DOHH2 (cell line): ENCODE measurements around the gene IWS1.

Experiments used
- H3F3A ChIP-seq: fragments of 200-600 bp; sonication (generic), shearing (Covaris generic); 2 replicates; pipeline ENCODE4 v1.6.0; 2016; ENCODE audit warnings: antibody characterized with exemption, mild to moderate bottlenecking; ENCODE audit not compliant: control insufficient read depth, insufficient read depth
- H3K27ac ChIP-seq: fragments of 200-600 bp; sonication (generic); 2 replicates; pipeline ENCODE4 v1.5.1; 2014; ENCODE audit warnings: low read depth, mild to moderate bottlenecking, low read length, moderate library complexity
- H3K27me3 ChIP-seq: fragments of 200-600 bp; sonication (generic); 2 replicates; pipeline ENCODE4 v1.6.1; 2014; ENCODE audit warnings: mild to moderate bottlenecking, low read length, mixed read lengths; ENCODE audit not compliant: control insufficient read depth
- H3K36me3 ChIP-seq: fragments of 200-600 bp; sonication (generic); 2 replicates; pipeline ENCODE4 v1.6.1; 2014; ENCODE audit warnings: mild to moderate bottlenecking, low read length, moderate library complexity, mixed read lengths; ENCODE audit not compliant: control insufficient read depth
- H3K4me1 ChIP-seq: fragments of 200-600 bp; sonication (generic); 2 replicates; pipeline ENCODE4 v1.6.1; 2014; ENCODE audit warnings: mild to moderate bottlenecking, low read length, mixed read lengths; ENCODE audit not compliant: control insufficient read depth
- H3K4me2 ChIP-seq: fragments of 200-600 bp; sonication (generic); 2 replicates; pipeline ENCODE4 v1.6.0; 2014; ENCODE audit warnings: mild to moderate bottlenecking, low read length, moderate library complexity
- H3K4me3 ChIP-seq: fragments of 200-600 bp; sonication (generic); 2 replicates; pipeline ENCODE4 v1.5.1; 2014; ENCODE audit warnings: mild to moderate bottlenecking, low read length, mixed read lengths
- H3K79me2 ChIP-seq: fragments of 200-600 bp; sonication (generic); 2 replicates; pipeline ENCODE4 v1.6.1; 2014; ENCODE audit warnings: mild to moderate bottlenecking, low read length, mixed read lengths; ENCODE audit not compliant: control insufficient read depth
- H3K9me2 ChIP-seq: fragments of 200-600 bp; sonication (generic); replicated peaks from 2 replicates; pipeline ENCODE4 v1.6.1; 2014; ENCODE audit warnings: mild to moderate bottlenecking, low read length, mixed read lengths; ENCODE audit not compliant: control insufficient read depth
- H3K9me3 ChIP-seq: fragments of 200-600 bp; sonication (generic); 2 replicates; pipeline ENCODE4 v1.6.1; 2014; ENCODE audit warnings: antibody characterized with exemption, low read length, mixed read lengths; ENCODE audit not compliant: control insufficient read depth, insufficient read depth
- H4K20me1 ChIP-seq: fragments of 200-600 bp; sonication (generic); 2 replicates; pipeline ENCODE4 v1.6.0; 2014; ENCODE audit warnings: low read depth, mild to moderate bottlenecking, antibody characterized with exemption, low read length, moderate library complexity; ENCODE audit not compliant: control insufficient read depth, insufficient read depth
- CTCF ChIP-seq: fragments of 200-600 bp; sonication (generic); IDR thresholded peaks from one replicate; pipeline ENCODE4 v1.5.1; 2014; ENCODE audit warnings: antibody characterized with exemption, mild to moderate bottlenecking, low read depth, low read length; ENCODE audit not compliant: poor library complexity, severe bottlenecking
- EZH2phosphoT487 ChIP-seq: fragments of 200-600 bp; sonication (generic); IDR thresholded peaks from 2 replicates; pipeline ENCODE4 v1.6.1; 2017; ENCODE audit warnings: borderline replicate concordance, mild to moderate bottlenecking, antibody characterized with exemption, low read length, moderate library complexity, mixed read lengths

Gene IWS1

DNA sequence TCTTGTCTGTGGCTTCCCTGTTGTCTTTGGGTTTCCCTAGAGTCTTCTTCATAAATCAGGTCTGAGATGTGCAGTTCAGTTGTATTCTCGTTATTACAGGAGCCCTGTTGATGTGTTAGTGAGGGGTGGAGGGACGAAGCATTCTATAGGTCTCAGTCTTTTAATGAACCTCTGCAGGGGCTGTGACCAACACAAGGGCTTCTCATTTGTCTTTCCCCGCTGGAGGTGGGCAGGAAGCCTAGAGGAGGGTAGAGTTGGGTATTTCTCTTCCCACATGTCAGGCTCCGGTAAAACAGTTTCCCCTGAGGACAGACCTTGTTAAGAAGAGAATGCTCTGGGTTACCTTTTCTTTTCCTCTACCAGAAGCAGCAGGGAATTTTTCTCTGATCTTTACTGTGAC, 76.9 kb downstream of the IWS1 start:
- H3K9me3 ChIP-seq: peaks cover 7% of the 10 kb centered on the region
- no peak overlapping the region for H3K27ac ChIP-seq
- H3K4me1 ChIP-seq: no peaks in the 10 kb centered on the region
- no peaks in the 10 kb centered on the region for H3K79me2 ChIP-seq
- no peaks in the 10 kb centered on the region for H3K9me2 ChIP-seq
- no peaks in the 10 kb centered on the region for H3K36me3 ChIP-seq
- TF ChIP-seq EZH2phosphoT487 (no peak), CTCF (no peak)
- H3K27me3 ChIP-seq: no peaks in the 10 kb centered on the region
- no peak overlapping the region for H3K4me2 ChIP-seq
- no peaks in the 10 kb centered on the region for H4K20me1 ChIP-seq
- no peak overlapping the region for H3K4me3 ChIP-seq
- H3F3A ChIP-seq: no peaks in the 10 kb centered on the region

DNA sequence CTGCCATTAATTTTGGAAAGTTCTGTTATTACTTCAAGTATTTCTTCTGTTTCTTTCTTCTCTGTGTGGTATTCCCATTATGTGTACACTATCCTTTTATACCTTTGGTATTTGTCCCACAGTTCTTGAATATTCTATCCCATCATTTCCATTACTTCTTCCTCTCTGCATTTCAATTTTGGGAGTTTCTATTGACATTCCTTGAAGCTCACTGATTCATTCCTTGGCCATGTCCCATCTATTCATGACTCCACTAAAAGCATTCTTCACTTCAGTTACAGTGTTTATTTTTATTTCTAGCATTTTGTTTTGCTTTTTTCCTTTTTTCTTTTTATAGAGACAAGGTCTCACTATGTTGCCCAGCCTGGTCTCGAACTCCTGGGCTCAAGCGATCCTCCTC, 77.8 kb downstream of the IWS1 start:
- H3F3A ChIP-seq: no peaks in the 10 kb centered on the region
- no peaks in the 10 kb centered on the region for H4K20me1 ChIP-seq
- H3K4me2 ChIP-seq: no peak overlapping the region
- no peak overlapping the region for H3K4me3 ChIP-seq
- H3K4me1 ChIP-seq: no peaks in the 10 kb centered on the region
- peaks cover 7% of the 10 kb centered on the region for H3K9me3 ChIP-seq
- H3K79me2 ChIP-seq: no peaks in the 10 kb centered on the region
- no peaks in the 10 kb centered on the region for H3K36me3 ChIP-seq
- no peak overlapping the region for H3K27ac ChIP-seq
- no peaks in the 10 kb centered on the region for H3K9me2 ChIP-seq
- no peak for TF ChIP-seq EZH2phosphoT487
- TF ChIP-seq CTCF: no peak
- no peaks in the 10 kb centered on the region for H3K27me3 ChIP-seq

GRCh38 chr2:127439343-127439742, 86.9 kb downstream of the IWS1 start:
- Histone ChIP-seq H3K79me2 (no peaks in the 10 kb centered on the region), H4K20me1 (no peaks in the 10 kb centered on the region), H3K27me3 (no peaks in the 10 kb centered on the region), H3K4me3 (no peak overlapping the region), H3K36me3 (no peaks in the 10 kb centered on the region), H3K4me1 (no peaks in the 10 kb centered on the region), H3K9me2 (no peaks in the 10 kb centered on the region), H3K4me2 (no peak overlapping the region), H3K27ac (no peak overlapping the region), H3K9me3 (no peaks in the 10 kb centered on the region), H3F3A (no peaks in the 10 kb centered on the region)
- TF ChIP-seq CTCF (no peak), EZH2phosphoT487 (no peak)
